ENCODE data around the gene MSRB3. TPM values are rescaled to one million over a fixed set of nuclear protein-coding genes. Genes with fewer than 3 reads are reported as not detected.

The MSRB3 gene
- total and polyA plus RNA-seq, 2 donors (not counting 1 experiment from before 2014, with no cell fraction given): not detected

GRCh38 chr12:65323070-65323469, 44.6 kb downstream of the MSRB3 start:
- no peaks in the 10 kb centered on the region for H3K4me1 ChIP-seq (ENCODE audit: control insufficient read depth in 2 of 2, insufficient read depth in 2 of 2, low read length in 2 of 2)
- H3K9ac ChIP-seq (ENCODE audit: low read length): no peak overlapping the region
- intact Hi-C loops (cut with micrococcal nuclease): no loop called here
- no peaks in the 10 kb centered on the region for H4K20me1 ChIP-seq (ENCODE audit: control insufficient read depth, insufficient read depth, low read length, poor library complexity, severe bottlenecking)
- Mint-ChIP-seq H3K27me3 (peaks cover 23% of the 10 kb centered on the region), H3K27ac (no peak overlapping the region), H3K4me3 (no peak overlapping the region), H3K9me3 (ENCODE audit: insufficient read depth) (no peaks in the 10 kb centered on the region), H3K4me1 (no peaks in the 10 kb centered on the region)
- ATAC-seq (ENCODE audit: low read depth): no peak
- ChIA-PET POLR2A (no interaction called here), CTCF (no interaction called here)
- H3K27ac ChIP-seq (ENCODE audit: low read length in 2 of 2): no peak overlapping the region
- H3K9me3 ChIP-seq (ENCODE audit: control extremely low read depth in 1 of 3, control insufficient read depth in 2 of 3, insufficient read depth in 1 of 3, low read length in 2 of 3): no peaks in the 10 kb centered on the region
- H3K79me2 ChIP-seq (ENCODE audit: control insufficient read depth, insufficient read depth, low read length): no peaks in the 10 kb centered on the region
- H3K27me3 ChIP-seq (replicated peaks in 1 of 4; ENCODE audit: control extremely low read depth in 1 of 4, control insufficient read depth in 3 of 4, insufficient read depth in 4 of 4, low read length in 3 of 4): no peaks in the 10 kb centered on the region
- H2AFZ ChIP-seq (ENCODE audit: insufficient read depth, low read depth, low read length, poor library complexity, severe bottlenecking): no peak overlapping the region
- H3K4me2 ChIP-seq (replicated peaks; ENCODE audit: low read depth, low read length, poor library complexity, severe bottlenecking): no peak overlapping the region
- H3K36me3 ChIP-seq (replicated peaks in 1 of 2; ENCODE audit: control extremely low read depth in 1 of 2, control insufficient read depth in 1 of 2, extremely low read depth in 1 of 2, insufficient read depth in 2 of 2, low read length in 1 of 2): no peaks in the 10 kb centered on the region
- TF ChIP-seq EZH2 (IDR thresholded peaks at IDR 0.05; ENCODE audit: borderline replicate concordance, insufficient read depth, low read depth, low read length, poor library complexity, severe bottlenecking) (no peak), CTCF (IDR thresholded peaks at IDR 0.05) (no peak)
- no peak for DNase-seq
- no peak overlapping the region for H3K4me3 ChIP-seq (ENCODE audit: control extremely low read depth in 1 of 5, extremely low read depth in 1 of 5, insufficient read depth in 1 of 5, low read depth in 2 of 5, low read length in 4 of 5)
- 94% methylated on average over 3 of the region's 5 CpGs for WGBS (ENCODE audit: insufficient coverage)

DNA sequence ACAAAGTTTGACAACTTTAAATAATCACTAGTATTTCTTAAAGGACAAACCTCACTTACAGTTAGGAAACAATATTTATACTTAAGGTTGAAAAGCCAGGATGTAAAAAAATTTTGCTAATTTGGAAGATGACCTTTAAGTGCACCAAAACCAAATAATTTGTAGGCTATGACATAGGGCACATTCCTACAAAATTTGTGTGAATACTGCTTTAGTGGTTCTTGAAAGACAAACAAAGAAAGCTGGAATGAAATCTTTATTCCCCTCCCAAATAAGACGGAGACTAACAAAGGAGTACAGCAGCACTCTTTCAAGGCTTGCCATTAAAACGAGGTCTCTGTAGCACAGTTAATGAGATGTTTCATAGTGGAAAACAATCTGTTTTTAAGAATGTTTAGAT, 45.6 kb downstream of the MSRB3 start:
- Histone ChIP-seq H3K36me3 (replicated peaks in 1 of 2; ENCODE audit: control extremely low read depth in 1 of 2, control insufficient read depth in 1 of 2, extremely low read depth in 1 of 2, insufficient read depth in 2 of 2, low read length in 1 of 2) (no peaks in the 10 kb centered on the region), H3K4me2 (replicated peaks; ENCODE audit: low read depth, low read length, poor library complexity, severe bottlenecking) (no peak overlapping the region), H3K79me2 (ENCODE audit: control insufficient read depth, insufficient read depth, low read length) (no peaks in the 10 kb centered on the region), H3K9me3 (ENCODE audit: control extremely low read depth in 1 of 3, control insufficient read depth in 2 of 3, insufficient read depth in 1 of 3, low read length in 2 of 3) (no peaks in the 10 kb centered on the region), H4K20me1 (ENCODE audit: control insufficient read depth, insufficient read depth, low read length, poor library complexity, severe bottlenecking) (no peaks in the 10 kb centered on the region), H3K27me3 (replicated peaks in 1 of 4; ENCODE audit: control extremely low read depth in 1 of 4, control insufficient read depth in 3 of 4, insufficient read depth in 4 of 4, low read length in 3 of 4) (no peaks in the 10 kb centered on the region), H2AFZ (ENCODE audit: insufficient read depth, low read depth, low read length, poor library complexity, severe bottlenecking) (no peak overlapping the region), H3K27ac (ENCODE audit: low read length in 2 of 2) (no peak overlapping the region), H3K4me1 (ENCODE audit: control insufficient read depth in 2 of 2, insufficient read depth in 2 of 2, low read length in 2 of 2) (no peaks in the 10 kb centered on the region), H3K4me3 (ENCODE audit: control extremely low read depth in 1 of 5, extremely low read depth in 1 of 5, insufficient read depth in 1 of 5, low read depth in 2 of 5, low read length in 4 of 5) (no peak overlapping the region), H3K9ac (ENCODE audit: low read length) (no peak overlapping the region)
- intact Hi-C loops (cut with micrococcal nuclease): no loop called here
- DNase-seq (no peak), ATAC-seq (ENCODE audit: low read depth) (no peak)
- CTCF ChIA-PET: no interaction called here
- no peaks in the 10 kb centered on the region for H3K9me3 Mint-ChIP-seq (ENCODE audit: insufficient read depth)
- no peak overlapping the region for H3K27ac Mint-ChIP-seq
- WGBS (ENCODE audit: insufficient coverage): no CpG with 5 or more reads among the region's 2 CpGs
- POLR2A ChIA-PET: no interaction called here
- H3K27me3 Mint-ChIP-seq: peaks cover 22% of the 10 kb centered on the region
- H3K4me3 Mint-ChIP-seq: no peak overlapping the region
- no peaks in the 10 kb centered on the region for H3K4me1 Mint-ChIP-seq
- TF ChIP-seq CTCF (IDR thresholded peaks at IDR 0.05): no peak
- TF ChIP-seq EZH2 (IDR thresholded peaks at IDR 0.05; ENCODE audit: borderline replicate concordance, insufficient read depth, low read depth, low read length, poor library complexity, severe bottlenecking): no peak

Data from B cell (primary cell).